Kasumi-1 (cell line): ENCODE results near the gene SHOC2.

Experiments
- DNase-seq, 2 experiments: peaks; one replicate each; lab custom pipeline; 2025; lab: John Stamatoyannopoulos, UW

SHOC2 gene

GRCh38 chr10:110919349-110919931, at the start of gene SHOC2:
TSS of gene SHOC2 (plus strand) at chr10:110919604. CDS start at chr10:110964359, 44,755 bp downstream.
- DNase-seq: no peak

- no peak for DNase-seq
These were observed 48.5 kb upstream of the SHOC2 start for GRCh38 chr10:110870823-110871297.

- DNase-seq: peak; percentile 99
These were observed 47.9 kb upstream of the SHOC2 start, which contains the start of gene PDCD4 for GRCh38 chr10:110871298-110872084. TSS of gene PDCD4 (plus strand) at chr10:110871928. CDS start at chr10:110876028, 4,100 bp downstream.

- peak; percentile 93 for DNase-seq
These were observed 47.0 kb upstream of the SHOC2 start for GRCh38 chr10:110872145-110872983.

- peak; percentile 43 to 63 for DNase-seq
These were observed 46.1 kb upstream of the SHOC2 start for GRCh38 chr10:110872984-110873923.

- DNase-seq: no peak
These were observed 45.5 kb upstream of the SHOC2 start for GRCh38 chr10:110873951-110874350.

GRCh38 chr10:110876000-110876399, 43.4 kb upstream of the SHOC2 start:
- DNase-seq: no peak

GRCh38 chr10:110876788-110877187, 42.6 kb upstream of the SHOC2 start:
- DNase-seq: no peak

GRCh38 chr10:110880012-110880411, 39.4 kb upstream of the SHOC2 start:
- no peak for DNase-seq

- DNase-seq: no peak
These were observed 38.2 kb upstream of the SHOC2 start for GRCh38 chr10:110881247-110881646.

- no peak for DNase-seq
These were observed 37.5 kb upstream of the SHOC2 start for GRCh38 chr10:110881905-110882304.

GRCh38 chr10:110883924-110884323, 35.5 kb upstream of the SHOC2 start:
- no peak for DNase-seq

GRCh38 chr10:110885932-110886674, 33.3 kb upstream of the SHOC2 start:
- DNase-seq: no peak

- DNase-seq: no peak
These were observed 31.8 kb upstream of the SHOC2 start for GRCh38 chr10:110887560-110887959.

- no peak for DNase-seq
These were observed 26.7 kb upstream of the SHOC2 start for GRCh38 chr10:110892602-110893288.

- peak; percentile 91 to 94 for DNase-seq
These were observed 25.7 kb upstream of the SHOC2 start for GRCh38 chr10:110893559-110894179.

GRCh38 chr10:110897184-110897583, 22.2 kb upstream of the SHOC2 start:
- no peak for DNase-seq

GRCh38 chr10:110898391-110898790, 21.0 kb upstream of the SHOC2 start:
- no peak for DNase-seq

- no peak for DNase-seq
These were observed 18.4 kb upstream of the SHOC2 start for GRCh38 chr10:110900983-110901382.
